ACHN (cell line): ENCODE data around the gene CDHR2.
A peak's percentile ranks its signal among the peaks of the same experiment; 100 is the strongest.

Source experiments
- DNase-seq: peaks from one replicate; pipeline ENCODE4 v3.0.0-alpha.2; 2015
- in situ Hi-C: cut with HindIII; loops from 2 replicates; pipeline ENCODE4 v1.10.0; 2017; ENCODE audit warnings: low sequenced_read_pairs, low pct_ligation_motif_present, low pct_unique_long_range_greater_than_20kb

The CDHR2 gene

DNA sequence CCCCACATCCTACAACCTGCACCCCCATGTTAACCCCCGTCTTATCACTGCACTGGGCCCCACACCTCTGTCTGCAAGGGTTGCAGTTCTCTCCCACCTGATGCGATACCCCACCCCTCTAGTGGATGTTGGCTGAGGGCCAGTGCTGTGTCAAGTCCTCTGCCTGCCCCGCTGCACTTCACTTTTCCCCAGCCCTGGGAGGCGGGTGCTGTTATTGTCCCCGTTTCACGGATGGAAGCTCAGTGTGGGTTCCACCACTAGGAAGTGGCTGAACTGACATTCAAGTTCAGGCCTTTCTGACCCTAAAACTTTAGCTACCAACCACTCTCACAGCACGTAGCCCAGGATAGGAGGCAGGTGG lies 77.7 kb downstream of the CDHR2 start:
- in situ Hi-C loops: no loop called here
- DNase-seq: no peak

DNA sequence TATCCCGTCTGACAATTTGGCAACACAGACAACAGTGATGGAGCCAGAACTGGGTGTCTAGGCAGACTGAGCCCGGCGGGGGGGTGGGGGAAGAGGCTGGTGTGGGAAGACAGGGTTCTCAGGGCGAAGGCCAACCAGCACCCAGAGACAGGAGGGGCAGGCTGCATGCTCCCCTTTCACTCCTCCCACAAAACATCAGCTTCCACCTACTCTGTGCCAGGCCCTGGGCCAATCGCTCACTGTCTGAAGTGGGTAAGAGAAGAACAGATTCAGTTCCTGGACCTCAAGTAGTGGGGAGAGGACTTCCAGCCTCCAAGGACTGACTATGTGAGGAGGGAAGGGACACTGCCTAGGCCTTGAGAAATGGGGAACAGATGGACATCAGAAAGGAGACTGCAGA lies 78.4 kb downstream of the CDHR2 start:
- DNase-seq: no peak
- in situ Hi-C loops: no loop called here

DNA sequence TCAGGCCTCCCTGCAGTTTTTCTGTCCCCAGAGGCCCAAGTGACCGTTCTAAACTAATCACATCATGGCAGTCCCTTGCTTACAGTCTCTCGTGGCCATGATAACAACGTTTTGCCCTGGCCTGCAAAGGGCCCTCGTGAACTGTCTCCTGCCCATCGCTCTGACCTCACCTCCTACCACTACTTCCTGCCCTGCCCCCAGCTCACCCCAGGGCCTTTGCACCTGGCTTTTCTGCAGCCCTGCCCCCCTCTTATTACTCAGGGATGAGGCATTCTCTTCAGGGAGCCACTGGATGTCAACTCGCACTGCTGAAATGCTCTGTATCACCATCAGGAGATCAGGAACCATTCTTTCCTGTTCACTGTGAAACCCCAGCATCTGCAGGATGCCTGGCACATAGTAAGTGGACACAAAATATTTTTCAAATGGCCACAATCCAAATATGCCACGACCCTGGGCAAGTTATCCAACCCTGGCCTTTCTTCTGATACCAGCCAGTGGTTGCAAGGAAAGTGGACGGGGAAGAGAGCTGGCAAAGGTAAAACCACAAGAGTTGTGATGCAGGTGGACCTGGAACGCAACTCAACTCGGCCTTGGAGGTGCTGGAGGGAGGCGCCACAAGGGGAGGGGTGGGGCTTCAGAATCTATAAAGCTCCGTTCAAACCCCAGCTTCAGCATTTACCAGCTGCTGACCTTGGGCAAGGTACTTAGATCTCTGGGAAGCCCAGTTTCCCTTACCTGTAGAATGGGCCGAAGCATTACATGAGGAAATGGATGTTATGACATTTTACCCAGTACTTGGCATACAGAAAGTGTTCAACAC lies 79.5 kb downstream of the CDHR2 start:
- in situ Hi-C loops: no loop called here
- no peak for DNase-seq

DNA sequence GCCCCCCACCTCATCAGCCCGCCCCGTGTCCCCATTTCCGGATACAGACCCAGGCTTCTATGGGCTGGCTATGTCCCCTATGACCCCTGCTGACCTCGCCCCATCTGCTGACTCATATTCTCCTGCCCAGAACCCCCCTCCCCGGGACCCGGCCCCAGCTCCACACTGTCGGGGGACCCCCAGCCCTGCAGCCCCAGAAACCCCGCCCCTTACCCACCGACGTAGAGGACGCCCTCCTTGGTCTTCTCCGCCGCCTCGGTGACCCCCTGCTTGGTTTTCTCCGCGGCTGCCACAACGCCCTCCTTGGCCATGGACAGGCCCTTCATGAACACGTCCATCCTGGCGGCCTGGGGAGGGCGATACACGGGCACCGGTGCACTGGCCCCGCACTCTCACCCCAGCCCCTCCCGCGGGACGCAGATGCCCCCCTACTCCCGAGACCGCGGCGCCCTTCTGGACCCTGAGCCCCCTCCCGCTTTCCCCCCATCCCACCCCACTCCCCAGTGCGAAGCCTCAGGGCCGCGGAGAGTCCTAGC lies 80.2 kb downstream of the CDHR2 start:
- in situ Hi-C loops: no loop called here
- DNase-seq: no peak

GRCh38 chr5:176629853-176630680 lies 80.9 kb downstream of the CDHR2 start, which contains the start of the genes EIF4E1B and SNCB:
EIF4E1B (plus strand) TSS chr5:176630675; CDS start chr5:176642788, 12,113 bp downstream.
SNCB (minus strand) TSS chr5:176630534; CDS start chr5:176629654, 880 bp downstream.
- DNase-seq: peak; percentile 49

DNA sequence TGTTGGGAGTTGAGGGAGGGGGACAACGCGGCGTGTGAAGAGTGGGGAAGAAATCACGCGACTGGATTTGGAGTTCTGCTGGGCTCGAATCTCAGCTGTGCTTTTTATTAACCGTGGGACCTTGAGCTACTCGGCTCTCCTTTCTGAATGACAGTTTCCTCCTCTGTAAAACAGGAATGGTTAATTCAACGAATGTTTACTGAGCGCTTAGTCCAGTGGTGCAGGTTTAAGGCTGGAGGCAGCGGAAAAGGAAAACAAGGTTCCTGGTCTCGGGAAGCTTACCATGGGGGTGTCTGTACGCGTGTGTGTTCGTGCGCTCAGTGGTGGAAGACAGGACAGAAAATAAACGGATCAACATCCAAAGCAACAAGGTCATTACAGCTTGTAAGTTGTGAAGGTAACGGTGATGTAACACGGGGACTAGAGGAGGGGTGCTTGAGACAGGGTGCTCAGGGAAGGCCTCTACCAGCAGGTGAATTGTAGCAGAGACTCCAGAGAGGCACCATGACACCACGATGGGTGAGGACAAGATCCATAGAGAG lies 81.6 kb downstream of the CDHR2 start:
- no peak for DNase-seq
- in situ Hi-C loops: no loop called here

More at GRCh38 chr5:176629853-176630680, 80.9 kb downstream of the CDHR2 start, which contains the start of the genes EIF4E1B and SNCB:
- in situ Hi-C loops: no loop called here

- no peak for DNase-seq
- in situ Hi-C loops: no loop called here
These were observed 82.5 kb downstream of the CDHR2 start for GRCh38 chr5:176631383-176632200.

DNA sequence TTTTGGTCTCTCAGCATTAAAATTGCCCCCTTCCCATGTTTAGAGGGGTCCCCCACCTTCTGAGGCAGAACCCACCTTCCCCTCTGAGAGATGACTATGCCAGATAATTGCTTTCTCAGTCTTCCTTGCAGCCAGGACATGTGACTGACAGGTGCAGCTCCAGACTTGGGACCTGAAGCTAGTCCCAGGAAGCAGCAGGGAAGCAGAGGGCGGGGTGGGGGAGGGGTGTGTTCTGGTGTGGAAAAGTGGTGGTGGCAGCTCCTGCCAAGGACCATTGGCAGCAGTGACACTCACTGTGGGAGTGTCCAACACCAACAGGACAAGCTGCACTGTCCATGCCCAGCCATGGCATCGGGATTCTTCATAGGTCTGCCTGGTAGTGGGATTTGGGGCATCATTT lies 83.6 kb downstream of the CDHR2 start:
- DNase-seq: no peak
- in situ Hi-C loops: no loop called here

- no peak for DNase-seq
- in situ Hi-C loops: no loop called here
These were observed 84.5 kb downstream of the CDHR2 start for GRCh38 chr5:176633598-176633997.

- no peak for DNase-seq
- in situ Hi-C loops: no loop called here
These were observed 87.3 kb downstream of the CDHR2 start for GRCh38 chr5:176636426-176636825.

GRCh38 chr5:176637556-176637955 lies 88.4 kb downstream of the CDHR2 start:
- no peak for DNase-seq

GRCh38 chr5:176638437-176638836 lies 89.3 kb downstream of the CDHR2 start:
- in situ Hi-C loops: no loop called here

More at GRCh38 chr5:176637556-176637955, 88.4 kb downstream of the CDHR2 start:
- in situ Hi-C loops: no loop called here

DNA sequence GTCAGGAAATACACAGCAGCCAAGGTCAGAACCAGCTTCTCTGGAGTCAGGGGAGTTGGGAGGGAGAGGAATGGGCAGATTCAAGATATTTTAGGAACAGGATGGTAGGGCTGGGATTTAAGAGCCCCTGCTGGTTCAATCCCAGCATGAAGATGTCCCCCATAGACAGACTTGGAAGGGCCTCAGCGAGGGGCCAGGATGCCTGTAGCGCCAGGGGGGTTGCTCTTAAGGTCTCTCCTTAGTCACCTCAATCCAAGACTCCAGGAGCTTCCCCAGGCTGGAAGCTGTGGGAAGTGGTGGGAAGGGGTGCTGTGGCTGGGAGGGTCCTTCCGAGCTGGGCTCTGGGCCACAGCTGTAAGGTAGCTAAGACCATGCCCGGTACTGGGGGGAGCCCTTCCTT lies 90.1 kb downstream of the CDHR2 start:
- in situ Hi-C loops: no loop called here
- DNase-seq: no peak

More at GRCh38 chr5:176638437-176638836, 89.3 kb downstream of the CDHR2 start:
- no peak for DNase-seq

GRCh38 chr5:176639981-176640380 lies 90.8 kb downstream of the CDHR2 start:
- DNase-seq: no peak
- in situ Hi-C loops: no loop called here

- no peak for DNase-seq
- in situ Hi-C loops: no loop called here
These were observed 91.5 kb downstream of the CDHR2 start for GRCh38 chr5:176640616-176641015.

GRCh38 chr5:176642675-176643490 lies 93.7 kb downstream of the CDHR2 start:
- no peak for DNase-seq
- in situ Hi-C loops: no loop called here

GRCh38 chr5:176643491-176644219 lies 94.5 kb downstream of the CDHR2 start:
- DNase-seq: no peak
- in situ Hi-C loops: no loop called here
